ENCODE measurements around the gene PCDHGB3. TPM values are rescaled to one million over a fixed set of nuclear protein-coding genes. Genes with fewer than 3 reads are reported as not detected.
"Not testable (repeated sequence)": the region's sequence is repeated elsewhere in the genome, so short reads cannot be mapped to it uniquely, and the experiment has no call there.

Gene PCDHGB3
- polyA plus RNA-seq, 3 donors, result not detected

DNA sequence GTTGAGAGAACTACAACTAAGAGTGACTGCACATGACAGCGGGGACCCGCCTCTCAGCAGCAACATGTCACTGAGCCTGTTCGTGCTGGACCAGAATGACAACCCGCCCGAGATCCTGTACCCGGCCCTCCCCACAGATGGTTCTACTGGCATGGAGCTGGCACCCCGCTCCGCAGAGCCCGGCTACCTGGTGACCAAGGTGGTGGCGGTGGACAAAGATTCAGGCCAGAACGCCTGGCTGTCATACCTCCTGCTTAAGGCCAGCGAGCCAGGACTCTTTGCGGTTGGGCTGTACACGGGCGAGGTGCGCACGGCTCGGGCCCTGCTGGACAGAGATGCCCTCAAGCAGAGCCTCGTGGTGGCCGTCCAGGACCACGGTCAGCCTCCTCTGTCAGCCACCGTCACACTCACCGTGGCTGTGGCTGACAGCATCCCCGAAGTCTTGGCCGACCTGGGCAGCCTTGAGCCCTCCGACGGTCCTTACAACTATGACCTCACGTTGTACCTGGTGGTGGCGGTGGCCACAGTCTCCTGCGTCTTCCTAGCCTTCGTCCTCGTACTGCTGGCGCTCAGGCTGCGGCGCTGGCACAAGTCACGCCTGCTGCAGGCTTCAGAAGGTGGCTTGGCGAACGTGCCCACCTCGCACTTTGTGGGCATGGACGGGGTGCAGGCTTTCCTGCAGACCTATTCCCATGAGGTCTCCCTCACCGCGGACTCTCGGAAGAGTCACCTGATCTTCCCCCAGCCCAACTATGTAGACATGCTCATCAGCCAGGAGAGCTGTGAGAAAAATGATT, 14.6 kb downstream of the PCDHGB3 start:
- H2AFZ ChIP-seq (ENCODE audit: insufficient read depth, low read depth, low read length, poor library complexity, severe bottlenecking), result no peak overlapping the region
- H3K4me1 ChIP-seq (ENCODE audit: control insufficient read depth in 1 of 2, insufficient read depth in 2 of 2, low read length in 2 of 2), result no peaks in the 10 kb centered on the region
- intact Hi-C loops (cut with micrococcal nuclease), result no loop called here
- Mint-ChIP-seq H3K4me3 (peak overlapping the region; percentile 16 to 51), H3K27me3 (ENCODE audit: low read depth in 3 of 3) (peaks cover 47 to 78% (median 70%) of the 10 kb centered on the region in 3 donors), H3K27ac (peak overlapping the region in 1 of 7 donors; percentile 16), H3K9me3 (peaks cover 37 to 72% (median 63%) of the 10 kb centered on the region in 7 donors), H3K4me1 (peaks cover 6% of the 10 kb centered on the region), H3K36me3 (peaks cover 3 to 9% of the 10 kb centered on the region in 2 donors)
- no peak overlapping the region for H3K4me3 ChIP-seq (replicated peaks in 1 of 3; ENCODE audit: low read depth in 2 of 3, low read length in 3 of 3)
- DNase-seq, result no peak
- H3K79me2 ChIP-seq (ENCODE audit: insufficient read depth, low read length), result no peaks in the 10 kb centered on the region
- TF ChIP-seq CTCF (IDR thresholded peaks at IDR 0.05), result no peak
- H3K27me3 ChIP-seq (ENCODE audit: control insufficient read depth in 2 of 2, insufficient read depth in 2 of 2, low read length in 2 of 2), result peaks cover 44 to 91% of the 10 kb centered on the region in 2 donors
- H3K9ac ChIP-seq (ENCODE audit: insufficient read depth, low read length, poor library complexity, severe bottlenecking), result no peak overlapping the region
- WGBS (ENCODE audit: insufficient coverage), result 49% methylated on average over 40 of the region's 43 CpGs
- no peaks in the 10 kb centered on the region for H4K20me1 ChIP-seq (ENCODE audit: insufficient read depth, low read length)
- H3K36me3 ChIP-seq (replicated peaks in 1 of 2; ENCODE audit: control insufficient read depth in 1 of 2, insufficient read depth in 2 of 2, low read length in 2 of 2), result no peaks in the 10 kb centered on the region
- no peak overlapping the region for H3K4me2 ChIP-seq (replicated peaks; ENCODE audit: extremely low read depth, low read length, poor library complexity, severe bottlenecking)
- H3K9me3 ChIP-seq (replicated peaks in 1 of 2; ENCODE audit: control insufficient read depth in 1 of 2, insufficient read depth in 1 of 2, low read length in 2 of 2), result peaks cover 44 to 70% of the 10 kb centered on the region in 2 donors
- H3K27ac ChIP-seq (ENCODE audit: low read depth in 1 of 2, low read length in 2 of 2), result no peak overlapping the region

DNA sequence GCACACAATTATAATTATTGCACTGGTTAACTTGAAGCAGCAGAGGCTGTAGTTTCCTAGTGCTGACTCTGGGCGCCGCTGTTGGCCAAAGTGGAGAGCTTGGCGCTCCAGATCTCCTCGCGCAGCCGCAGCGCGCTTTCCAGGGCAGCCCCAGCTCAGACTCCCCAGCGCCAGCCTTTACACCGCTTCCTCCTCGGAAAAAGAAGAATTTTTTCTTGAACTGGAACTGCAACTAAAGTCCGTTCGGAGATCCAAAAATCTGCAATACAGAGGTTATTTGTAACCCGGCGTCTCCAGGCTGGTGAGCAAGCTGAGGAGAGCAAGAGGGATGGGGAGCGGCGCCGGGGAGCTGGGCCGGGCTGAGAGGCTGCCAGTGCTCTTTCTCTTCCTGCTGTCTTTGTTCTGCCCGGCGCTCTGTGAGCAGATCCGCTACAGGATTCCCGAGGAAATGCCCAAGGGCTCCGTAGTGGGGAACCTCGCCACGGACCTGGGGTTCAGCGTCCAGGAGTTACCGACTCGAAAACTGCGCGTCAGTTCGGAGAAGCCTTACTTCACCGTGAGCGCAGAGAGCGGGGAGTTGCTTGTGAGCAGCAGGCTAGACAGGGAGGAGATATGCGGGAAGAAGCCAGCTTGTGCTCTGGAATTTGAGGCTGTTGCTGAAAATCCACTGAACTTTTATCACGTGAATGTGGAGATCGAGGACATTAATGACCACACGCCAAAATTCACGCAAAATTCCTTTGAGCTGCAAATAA, 17.7 kb downstream of the PCDHGB3 start, which contains the start of gene PCDHGB4:
Gene PCDHGB4 (plus strand): TSS at position 142 of the 755 bp plus-strand sequence. CDS start 187 bp downstream, at position 329.
- WGBS (ENCODE audit: insufficient coverage), result 4% methylated on average over 9 of the region's 40 CpGs
- H3K79me2 ChIP-seq (ENCODE audit: insufficient read depth, low read length); H3K9ac ChIP-seq (ENCODE audit: insufficient read depth, low read length, poor library complexity, severe bottlenecking); H3K4me1 ChIP-seq (ENCODE audit: control insufficient read depth in 1 of 2, insufficient read depth in 2 of 2, low read length in 2 of 2); H3K27ac ChIP-seq (ENCODE audit: low read depth in 1 of 2, low read length in 2 of 2); H3K4me2 ChIP-seq (replicated peaks; ENCODE audit: extremely low read depth, low read length, poor library complexity, severe bottlenecking); DNase-seq; intact Hi-C loops (cut with micrococcal nuclease); H3K4me1 Mint-ChIP-seq; H4K20me1 ChIP-seq (ENCODE audit: insufficient read depth, low read length); H3K36me3 ChIP-seq (replicated peaks in 1 of 2; ENCODE audit: control insufficient read depth in 1 of 2, insufficient read depth in 2 of 2, low read length in 2 of 2); H3K27ac Mint-ChIP-seq; H2AFZ ChIP-seq (ENCODE audit: insufficient read depth, low read depth, low read length, poor library complexity, severe bottlenecking): not testable (repeated sequence)
- H3K4me3 ChIP-seq (replicated peaks in 1 of 3; ENCODE audit: low read depth in 2 of 3, low read length in 3 of 3), result peak within 1 kb of the TSS in 1 of 3 experiments; percentile 20
- peaks cover 45 to 79% (median 77%) of the 10 kb centered on the region in 3 donors for H3K27me3 Mint-ChIP-seq (ENCODE audit: low read depth in 3 of 3)
- H3K9me3 ChIP-seq (replicated peaks in 1 of 2; ENCODE audit: control insufficient read depth in 1 of 2, insufficient read depth in 1 of 2, low read length in 2 of 2), result peaks cover 49 to 95% of the 10 kb centered on the region in 2 donors
- H3K4me3 Mint-ChIP-seq, result peak within 1 kb of the TSS; percentile 65 to 76
- H3K9me3 Mint-ChIP-seq, result peaks cover 41 to 81% (median 64%) of the 10 kb centered on the region in 7 donors
- peaks cover 7 to 13% of the 10 kb centered on the region in 2 donors for H3K36me3 Mint-ChIP-seq
- H3K27me3 ChIP-seq (ENCODE audit: control insufficient read depth in 2 of 2, insufficient read depth in 2 of 2, low read length in 2 of 2), result peaks cover 42 to 96% of the 10 kb centered on the region in 2 donors

Data from CD14-positive monocyte (primary cell).